Retinal pigment epithelial cell (primary cell): ENCODE results near the gene GBA2.
A peak's percentile ranks its signal among the peaks of the same experiment; 100 is the strongest.

Experiments
- DNase-seq: peaks from one replicate; pipeline ENCODE4 v3.0.0-alpha.2; 2010; ENCODE audit warnings: low read depth
- H3K4me3 ChIP-seq: 2 replicates; pipeline ENCODE4 v1.5.1; 2011; ENCODE audit warnings: mild to moderate bottlenecking, low read length, control low read depth, moderate library complexity
- CTCF ChIP-seq: conservative IDR thresholded peaks from 2 replicates; pipeline ENCODE4 v1.5.1; 2011; ENCODE audit warnings: low read depth, low read length, control low read depth, inconsistent platforms

GBA2 gene

DNA sequence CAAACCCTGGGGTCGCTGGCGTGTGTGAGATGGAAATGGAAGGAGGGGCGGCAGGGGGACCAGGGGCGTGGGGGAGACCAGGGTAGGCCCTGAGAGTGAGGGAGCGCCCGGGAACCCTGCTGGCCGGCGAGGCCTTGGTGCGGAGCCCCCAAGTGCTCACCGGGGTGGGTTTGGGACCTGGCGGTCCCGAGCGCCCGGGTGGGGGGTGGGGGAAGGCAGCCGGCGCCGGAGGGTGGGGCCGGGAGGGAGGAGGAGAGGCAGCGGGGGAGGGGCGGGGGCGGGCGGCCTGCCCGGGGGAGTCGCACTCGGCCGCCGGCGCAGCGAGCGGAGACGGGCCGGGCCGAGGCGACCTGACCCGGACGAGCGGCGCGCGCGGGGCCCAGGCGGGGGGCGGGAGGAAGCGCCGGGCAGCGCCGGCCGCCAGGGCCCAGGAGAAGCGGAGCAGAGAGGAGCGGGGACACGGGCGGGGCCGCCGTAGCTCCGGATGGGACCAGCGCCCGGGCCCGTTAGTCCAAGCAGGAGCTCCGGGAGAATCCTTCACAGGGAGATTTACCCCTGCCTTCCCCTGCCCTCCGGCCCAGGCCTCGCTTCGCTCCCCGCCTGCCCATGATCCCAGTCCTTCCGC lies 42.4 kb upstream of the GBA2 start, which contains the start of gene NPR2:
Gene NPR2, plus strand, starts transcription at position 295 of the 625 bp plus-strand sequence. CDS start 818 bp downstream, outside the sequence.
- peak within 1 kb of the TSS; percentile 54 for H3K4me3 ChIP-seq
- TF ChIP-seq CTCF: no peak
- DNase-seq: no peak

- H3K4me3 ChIP-seq: peak overlapping the region; percentile 32
- TF ChIP-seq CTCF: peak; percentile 87
- DNase-seq: peak; percentile 51
Observed at GRCh38 chr9:35790385-35791296, 41.6 kb upstream of the GBA2 start.

GRCh38 chr9:35790025-35790384 lies 41.0 kb upstream of the GBA2 start:
- no peak for TF ChIP-seq CTCF
- H3K4me3 ChIP-seq: no peak overlapping the region
- DNase-seq: no peak

DNA sequence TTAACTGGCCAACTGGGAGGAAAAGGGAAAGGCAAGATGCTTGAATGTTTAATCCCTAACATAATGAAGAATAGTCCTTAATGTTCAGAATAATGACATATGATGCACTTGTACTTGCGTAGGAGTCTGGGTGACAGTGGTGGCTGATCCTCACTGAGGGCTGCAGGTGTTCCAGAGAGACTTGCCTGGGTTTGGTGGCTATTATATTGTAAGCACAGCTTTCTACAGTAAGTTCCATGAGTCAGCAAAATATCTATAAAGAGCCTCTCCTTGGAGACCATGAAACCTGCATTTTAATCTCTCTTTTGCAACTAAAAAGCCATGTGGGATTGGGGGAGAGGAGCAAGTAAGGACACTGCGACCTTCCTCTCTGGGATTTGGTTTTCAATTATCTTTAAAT lies 40.5 kb upstream of the GBA2 start:
- H3K4me3 ChIP-seq: no peak overlapping the region
- no peak for TF ChIP-seq CTCF
- no peak for DNase-seq

DNA sequence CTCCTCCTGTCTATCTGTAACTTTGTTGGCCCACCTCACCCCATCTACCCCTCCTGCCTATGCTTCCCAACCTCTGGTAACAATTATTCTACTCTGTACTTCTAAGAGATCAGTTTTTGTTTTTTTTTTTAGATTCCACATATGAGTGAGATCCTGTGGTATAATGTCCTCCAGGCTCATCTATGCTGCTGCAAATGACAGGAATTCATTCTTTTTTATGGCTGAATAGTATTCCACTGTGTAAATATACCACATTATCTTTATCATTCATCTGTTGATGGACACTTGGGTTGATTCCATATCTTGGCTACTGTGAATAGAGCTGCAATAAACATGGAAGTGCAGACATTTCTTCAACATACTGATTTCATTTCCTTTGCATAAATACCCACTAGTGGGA lies 34.4 kb upstream of the GBA2 start:
- TF ChIP-seq CTCF: no peak
- no peak overlapping the region for H3K4me3 ChIP-seq
- no peak for DNase-seq

- H3K4me3 ChIP-seq: no peak overlapping the region
- TF ChIP-seq CTCF: no peak
- no peak for DNase-seq
Observed at GRCh38 chr9:35781066-35781465, 32.0 kb upstream of the GBA2 start.
